Occipital lobe (tissue), 3 donors: ENCODE data around the gene ZSCAN21. TPM values are rescaled to one million over a fixed set of nuclear protein-coding genes. Genes with fewer than 3 reads are reported as not detected.

Source experiments
- DNase-seq: peaks from one replicate; lab custom pipeline; 2025; lab: John Stamatoyannopoulos, UW
- small RNA-seq: library from RNA; depleted of rRNA; stranded (forward); fragments of <200 nt; gene quantifications from one replicate; pipeline ENCODE3, GENCODE V24; 2014
- total RNA-seq: library from RNA; depleted of rRNA; stranded (reverse); fragments of >200 nt; gene quantifications from one replicate; pipeline ENCODE4 v1.2.3, GENCODE V29; 2014

Gene ZSCAN21
- total RNA-seq, 1 donor from 2014 or later, result 14.7 TPM

GRCh38 chr7:100098913-100099312 is 49.3 kb downstream of the ZSCAN21 start:
- DNase-seq, result no peak

GRCh38 chr7:100099452-100099851 is 49.9 kb downstream of the ZSCAN21 start:
- DNase-seq, result no peak

DNA sequence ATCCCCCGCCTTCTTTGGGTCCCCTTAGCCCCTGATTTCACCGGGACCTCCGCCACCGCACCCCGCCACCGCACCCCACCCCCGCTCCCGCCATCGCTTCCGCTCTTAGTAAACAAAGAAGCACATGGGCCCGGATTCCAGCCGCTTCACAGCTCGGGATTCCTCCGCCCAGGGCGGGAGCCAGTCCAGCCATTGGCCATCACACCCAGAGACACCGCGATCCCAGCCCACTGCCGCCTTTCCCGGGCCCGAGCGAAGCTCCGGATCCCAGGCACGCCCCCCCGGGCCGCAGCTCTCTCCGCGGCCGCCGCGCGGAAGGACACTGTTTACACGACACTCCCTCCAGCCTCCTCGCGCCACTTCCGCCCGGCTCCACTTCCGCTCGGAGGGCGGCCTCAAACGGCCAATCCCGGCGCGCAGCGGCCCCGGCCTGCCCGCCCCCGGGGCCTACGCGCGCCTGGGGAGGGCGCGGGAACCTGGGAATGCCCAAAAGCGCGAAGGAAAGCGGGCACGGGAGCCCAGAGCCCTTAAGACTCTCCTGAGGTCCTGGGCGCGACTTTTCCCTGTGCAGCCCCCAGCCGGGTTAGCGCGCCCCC is 50.9 kb downstream of the ZSCAN21 start:
- peak; percentile 87 for DNase-seq

DNA sequence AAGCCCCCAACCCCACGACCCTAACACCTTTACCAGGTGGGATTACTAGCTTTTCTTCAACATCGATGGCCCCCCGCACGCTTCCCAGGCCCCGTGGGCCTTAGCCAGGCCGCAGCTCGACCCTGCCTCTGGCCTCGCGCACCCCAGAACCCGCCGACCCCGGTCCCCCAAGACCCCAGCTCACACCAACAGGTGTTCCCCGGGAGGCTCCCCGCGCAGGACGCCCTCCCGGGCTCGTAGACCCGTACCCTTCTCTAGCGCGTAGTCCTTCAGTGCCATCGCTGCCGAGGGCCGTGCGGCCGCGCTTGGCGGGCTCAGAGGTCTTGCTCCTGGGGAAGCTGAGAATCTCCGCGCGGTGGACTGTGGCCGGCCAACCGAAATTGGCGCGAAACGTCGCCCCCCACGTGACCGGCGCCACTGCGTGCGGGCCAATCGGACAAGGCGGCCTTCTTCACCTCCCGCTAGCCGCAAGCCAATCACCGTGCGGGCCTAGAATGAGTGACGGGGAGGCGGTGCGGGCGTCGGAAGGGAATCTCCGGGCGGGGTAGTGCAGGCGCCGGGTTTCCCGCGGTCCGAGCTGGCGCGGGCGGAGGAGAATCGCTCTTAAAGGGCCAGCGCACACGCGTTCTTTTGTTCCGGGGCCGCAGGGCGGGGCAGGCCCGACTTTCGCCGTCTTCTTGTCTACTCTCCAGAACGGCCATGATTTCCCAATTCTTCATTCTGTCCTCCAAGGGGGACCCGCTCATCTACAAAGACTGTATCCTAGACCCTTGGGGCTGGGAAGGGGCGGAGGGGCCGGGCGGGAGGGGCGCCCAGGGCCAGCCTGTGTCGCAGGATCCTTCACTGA is 51.7 kb downstream of the ZSCAN21 start, which contains the start of the genes AP4M1 and MCM7:
Gene AP4M1, plus strand, starts transcription at position 628 of the 847 bp plus-strand sequence. Its CDS starts 72 bp downstream, at position 700.
Gene MCM7, minus strand, starts transcription at position 382 of the 847 bp plus-strand sequence. Its CDS starts 103 bp downstream, at position 279.
- peak; percentile 99 for DNase-seq

GRCh38 chr7:100102950-100103840 is 53.6 kb downstream of the ZSCAN21 start:
- DNase-seq, result no peak

DNA sequence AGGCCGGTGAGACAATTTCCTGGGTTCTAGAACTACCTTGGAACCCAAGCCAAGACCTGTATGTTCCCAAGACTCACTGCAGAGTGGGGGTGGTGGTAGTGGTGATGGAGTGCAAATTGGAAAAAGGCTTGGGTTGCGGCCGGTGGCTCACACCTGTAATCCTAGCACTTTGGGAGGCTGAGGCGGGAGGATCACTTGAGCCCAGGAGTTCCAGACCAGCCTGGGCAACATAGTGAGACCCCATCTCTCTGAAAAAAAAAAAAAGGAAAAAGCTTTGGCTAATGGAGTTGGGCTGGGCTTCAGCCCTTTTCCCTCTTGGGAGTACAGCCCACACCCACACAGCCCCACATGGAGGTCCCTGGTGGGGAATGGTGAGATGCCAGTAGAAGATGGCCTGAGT is 56.0 kb downstream of the ZSCAN21 start:
- DNase-seq, result no peak

- DNase-seq, result no peak
These were observed 57.1 kb downstream of the ZSCAN21 start for GRCh38 chr7:100106633-100107032.

DNA sequence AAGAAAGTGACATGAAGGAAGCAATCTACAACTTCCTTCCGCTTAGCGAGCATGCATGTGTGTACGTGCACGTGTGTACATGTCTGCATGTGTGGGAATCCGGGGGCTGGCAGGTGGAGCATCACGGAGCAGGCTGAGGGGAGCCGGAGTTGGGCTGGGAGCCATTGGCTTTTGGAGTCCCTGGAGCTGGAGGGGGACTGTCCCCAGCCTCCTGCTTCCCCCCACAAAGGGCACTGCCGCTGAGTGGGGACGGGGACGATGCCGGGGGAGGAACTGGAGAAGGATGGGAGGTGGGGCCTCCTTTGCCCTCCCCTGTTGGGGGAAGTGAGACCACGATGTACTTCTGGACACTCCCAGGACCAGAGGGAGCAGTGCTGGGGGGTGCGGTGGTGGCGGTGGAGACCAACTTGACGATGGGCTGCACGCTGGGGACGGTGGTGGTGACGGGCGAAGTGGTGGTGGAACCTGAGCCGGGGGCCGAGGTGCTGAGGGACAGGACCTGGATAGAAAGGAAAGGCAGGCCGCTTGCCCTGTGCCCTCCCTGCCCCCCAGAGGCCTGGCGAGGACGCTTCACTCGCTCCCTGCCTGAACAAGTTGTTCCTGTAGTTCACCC is 57.7 kb downstream of the ZSCAN21 start:
- DNase-seq, result no peak

- no peak for DNase-seq
These were observed 58.3 kb downstream of the ZSCAN21 start for GRCh38 chr7:100107890-100108289.

- DNase-seq, result no peak
These were observed 60.1 kb downstream of the ZSCAN21 start for GRCh38 chr7:100109521-100110163.

DNA sequence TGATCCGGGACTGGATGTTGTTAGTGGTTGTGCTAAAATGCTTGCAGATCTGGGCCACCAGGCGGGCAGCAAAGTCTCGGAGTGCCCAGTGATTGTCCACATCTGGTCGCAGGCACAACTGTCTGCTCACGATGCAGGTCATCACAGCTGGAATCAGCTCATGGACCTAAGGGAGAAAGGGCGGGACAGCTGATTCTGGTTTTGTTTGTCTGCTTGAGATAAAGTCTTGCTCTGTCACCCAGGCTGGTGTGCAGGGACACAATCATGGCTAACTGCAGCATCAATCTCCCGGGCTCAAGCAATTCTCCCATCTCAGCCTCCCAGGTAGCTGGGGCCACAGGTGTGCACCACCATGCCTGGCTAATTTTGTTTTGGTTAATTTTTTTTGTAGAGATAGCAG is 61.6 kb downstream of the ZSCAN21 start:
- no peak for DNase-seq

DNA sequence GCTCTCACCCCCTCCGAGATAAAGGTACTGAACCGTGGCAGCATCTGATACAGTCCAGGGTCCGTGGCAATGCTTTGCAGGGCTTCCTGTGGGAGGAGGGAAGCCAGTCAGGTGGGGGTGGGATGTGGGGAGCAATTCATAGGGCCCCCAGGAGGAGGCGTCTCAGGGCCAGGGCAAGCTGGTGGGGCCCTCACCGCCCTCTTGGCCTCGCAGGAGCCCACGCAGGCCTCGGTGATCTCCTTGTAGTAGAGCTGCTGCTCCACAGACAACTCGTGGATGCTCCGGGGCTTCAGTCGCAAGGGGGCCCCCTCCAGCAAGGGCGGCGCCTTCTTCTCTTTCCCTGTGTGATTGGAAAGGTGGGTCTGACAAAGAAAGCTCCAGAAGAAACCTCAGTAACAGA is 62.3 kb downstream of the ZSCAN21 start:
- DNase-seq, result no peak

Small RNA genes within 50 kb of the gene (small RNA-seq; reads per million reads assigned to genes)
- gene MIR106B, result 71.0 reads per million, percentile 96 among the genes with 10 or more reads in this experiment
- 1,483 reads per million, percentile 99 among the genes with 10 or more reads in this experiment for gene MIR25
- gene MIR93, result 770 reads per million, percentile 98 among the genes with 10 or more reads in this experiment

Other genes starting within 250 kb of the ZSCAN21 start
- 0.78 TPM for gene CYP3A43, start 221.8 kb upstream of the ZSCAN21 start, total RNA-seq
- gene OR2AE1, start 172.7 kb upstream of the ZSCAN21 start, total RNA-seq, result not detected
- 9.0 TPM for gene TRIM4, start 130.2 kb upstream of the ZSCAN21 start, total RNA-seq
- 0.47 TPM for gene GJC3, start 120.2 kb upstream of the ZSCAN21 start, total RNA-seq
- gene AZGP1, start 73.7 kb upstream of the ZSCAN21 start, total RNA-seq, result not detected
- 83.3 TPM for gene ZKSCAN1, start 34.2 kb upstream of the ZSCAN21 start, total RNA-seq
- 45.2 TPM for gene ZNF3, start 31.9 kb downstream of the ZSCAN21 start, total RNA-seq
- gene COPS6, start 39.2 kb downstream of the ZSCAN21 start, total RNA-seq, result 25.9 TPM
- gene MCM7, start 51.6 kb downstream of the ZSCAN21 start, total RNA-seq, result 44.8 TPM
- gene AP4M1, start 51.9 kb downstream of the ZSCAN21 start, total RNA-seq, result 27.1 TPM
- 17.8 TPM for gene TAF6, start 69.6 kb downstream of the ZSCAN21 start, total RNA-seq
- gene CNPY4, start 69.9 kb downstream of the ZSCAN21 start, total RNA-seq, result 19.2 TPM
- 6.4 TPM for gene MBLAC1, start 77.2 kb downstream of the ZSCAN21 start, total RNA-seq
- 22.6 TPM for gene LAMTOR4, start 99.1 kb downstream of the ZSCAN21 start, total RNA-seq
- 8.0 TPM for gene TRAPPC14, start 108.9 kb downstream of the ZSCAN21 start, total RNA-seq
- 2.3 TPM for gene GAL3ST4, start 118.8 kb downstream of the ZSCAN21 start, total RNA-seq
- gene GPC2, start 127.6 kb downstream of the ZSCAN21 start, total RNA-seq, result 71.9 TPM
- 0.78 TPM for gene STAG3, start 128.1 kb downstream of the ZSCAN21 start, total RNA-seq
- gene PVRIG, start 170.2 kb downstream of the ZSCAN21 start, total RNA-seq, result not detected